Measurements from ENCODE around the gene WDFY3.

Gene WDFY3

GRCh38 chr4:84927428-84927827 is 39.1 kb downstream of the WDFY3 start:
- Histone ChIP-seq H3K79me2 (ENCODE audit: control insufficient read depth, insufficient read depth, low read length, unreplicated experiment) (peaks cover 18% of the 10 kb centered on the region), H3K27ac (ENCODE audit: low read depth, low read length) (no peak overlapping the region), H3K27me3 (ENCODE audit: insufficient read depth, low read length) (no peaks in the 10 kb centered on the region), H3K4me1 (ENCODE audit: control insufficient read depth, insufficient read depth, low read length, unreplicated experiment) (peaks cover under 1% of the 10 kb centered on the region), H2AFZ (ENCODE audit: low read length, unreplicated experiment) (no peak overlapping the region), H3K4me3 (ENCODE audit: low read depth, low read length) (no peak overlapping the region), H3K36me3 (ENCODE audit: insufficient read depth, low read length) (peaks cover 28% of the 10 kb centered on the region)

GRCh38 chr4:84925558-84925957 is 40.9 kb downstream of the WDFY3 start:
- H3K79me2 ChIP-seq (ENCODE audit: control insufficient read depth, insufficient read depth, low read length, unreplicated experiment) = peaks cover 20% of the 10 kb centered on the region
- H3K27me3 ChIP-seq (ENCODE audit: insufficient read depth, low read length) = no peaks in the 10 kb centered on the region
- H3K4me1 ChIP-seq (ENCODE audit: control insufficient read depth, insufficient read depth, low read length, unreplicated experiment) = peaks cover 8% of the 10 kb centered on the region
- H2AFZ ChIP-seq (ENCODE audit: low read length, unreplicated experiment) = no peak overlapping the region
- H3K4me3 ChIP-seq (ENCODE audit: low read depth, low read length) = no peak overlapping the region
- peaks cover 27% of the 10 kb centered on the region for H3K36me3 ChIP-seq (ENCODE audit: insufficient read depth, low read length)
- no peak overlapping the region for H3K27ac ChIP-seq (ENCODE audit: low read depth, low read length)

- peaks cover 24% of the 10 kb centered on the region for H3K36me3 ChIP-seq (ENCODE audit: insufficient read depth, low read length)
- H2AFZ ChIP-seq (ENCODE audit: low read length, unreplicated experiment) = no peak overlapping the region
- peaks cover 29% of the 10 kb centered on the region for H3K79me2 ChIP-seq (ENCODE audit: control insufficient read depth, insufficient read depth, low read length, unreplicated experiment)
- no peak overlapping the region for H3K4me3 ChIP-seq (ENCODE audit: low read depth, low read length)
- peaks cover 18% of the 10 kb centered on the region for H3K4me1 ChIP-seq (ENCODE audit: control insufficient read depth, insufficient read depth, low read length, unreplicated experiment)
- H3K27ac ChIP-seq (ENCODE audit: low read depth, low read length) = no peak overlapping the region
- no peaks in the 10 kb centered on the region for H3K27me3 ChIP-seq (ENCODE audit: insufficient read depth, low read length)
Observed at GRCh38 chr4:84924434-84924833, 42.1 kb downstream of the WDFY3 start.

GRCh38 chr4:84920617-84921016 is 45.9 kb downstream of the WDFY3 start:
- H2AFZ ChIP-seq (ENCODE audit: low read length, unreplicated experiment) = no peak overlapping the region
- H3K27me3 ChIP-seq (ENCODE audit: insufficient read depth, low read length) = no peaks in the 10 kb centered on the region
- peaks cover 53% of the 10 kb centered on the region for H3K79me2 ChIP-seq (ENCODE audit: control insufficient read depth, insufficient read depth, low read length, unreplicated experiment)
- peaks cover 33% of the 10 kb centered on the region for H3K4me1 ChIP-seq (ENCODE audit: control insufficient read depth, insufficient read depth, low read length, unreplicated experiment)
- peak overlapping the region; percentile 86 for H3K27ac ChIP-seq (ENCODE audit: low read depth, low read length)
- H3K4me3 ChIP-seq (ENCODE audit: low read depth, low read length) = peak overlapping the region; percentile 29; the same call in 1 of the 2 replicates
- peaks cover 9% of the 10 kb centered on the region for H3K36me3 ChIP-seq (ENCODE audit: insufficient read depth, low read length)

DNA sequence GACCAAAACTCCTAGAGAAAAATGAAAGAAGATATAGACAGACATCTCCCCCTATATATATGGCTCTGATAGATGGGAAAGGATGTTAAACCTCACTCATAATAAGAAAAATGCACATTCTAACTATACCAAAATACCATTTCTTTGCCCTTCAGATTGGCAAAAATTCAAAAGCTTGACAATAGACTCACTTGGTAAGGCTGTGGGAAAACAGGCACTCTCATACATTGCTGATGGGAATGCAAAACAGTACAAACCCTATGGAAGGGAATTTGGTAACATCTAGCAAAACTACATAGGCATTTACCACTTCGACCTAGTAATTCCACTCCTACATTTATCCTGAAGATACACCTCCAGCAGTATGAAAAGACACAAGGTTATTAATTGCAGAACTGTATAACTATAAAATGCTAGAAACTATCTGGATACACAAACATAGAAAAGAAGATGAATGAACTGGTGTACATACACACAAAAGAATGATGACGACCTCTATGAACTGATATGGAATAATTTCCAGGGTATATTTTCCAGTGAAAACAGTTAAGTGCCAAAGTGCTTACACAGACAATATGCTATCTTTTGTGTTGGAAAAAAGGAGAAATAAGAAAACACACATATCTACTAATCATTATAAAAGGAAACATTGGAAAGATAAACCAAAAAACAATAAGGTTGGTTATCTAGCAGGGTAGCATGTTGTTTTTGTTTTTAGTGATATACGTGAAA is 48.5 kb downstream of the WDFY3 start:
- peaks cover 45% of the 10 kb centered on the region for H3K4me1 ChIP-seq (ENCODE audit: control insufficient read depth, insufficient read depth, low read length, unreplicated experiment)
- H2AFZ ChIP-seq (ENCODE audit: low read length, unreplicated experiment) = no peak overlapping the region
- peaks cover 51% of the 10 kb centered on the region for H3K79me2 ChIP-seq (ENCODE audit: control insufficient read depth, insufficient read depth, low read length, unreplicated experiment)
- peaks cover 12% of the 10 kb centered on the region for H3K36me3 ChIP-seq (ENCODE audit: insufficient read depth, low read length)
- H3K27ac ChIP-seq (ENCODE audit: low read depth, low read length) = no peak overlapping the region
- no peaks in the 10 kb centered on the region for H3K27me3 ChIP-seq (ENCODE audit: insufficient read depth, low read length)
- H3K4me3 ChIP-seq (ENCODE audit: low read depth, low read length) = no peak overlapping the region

DNA sequence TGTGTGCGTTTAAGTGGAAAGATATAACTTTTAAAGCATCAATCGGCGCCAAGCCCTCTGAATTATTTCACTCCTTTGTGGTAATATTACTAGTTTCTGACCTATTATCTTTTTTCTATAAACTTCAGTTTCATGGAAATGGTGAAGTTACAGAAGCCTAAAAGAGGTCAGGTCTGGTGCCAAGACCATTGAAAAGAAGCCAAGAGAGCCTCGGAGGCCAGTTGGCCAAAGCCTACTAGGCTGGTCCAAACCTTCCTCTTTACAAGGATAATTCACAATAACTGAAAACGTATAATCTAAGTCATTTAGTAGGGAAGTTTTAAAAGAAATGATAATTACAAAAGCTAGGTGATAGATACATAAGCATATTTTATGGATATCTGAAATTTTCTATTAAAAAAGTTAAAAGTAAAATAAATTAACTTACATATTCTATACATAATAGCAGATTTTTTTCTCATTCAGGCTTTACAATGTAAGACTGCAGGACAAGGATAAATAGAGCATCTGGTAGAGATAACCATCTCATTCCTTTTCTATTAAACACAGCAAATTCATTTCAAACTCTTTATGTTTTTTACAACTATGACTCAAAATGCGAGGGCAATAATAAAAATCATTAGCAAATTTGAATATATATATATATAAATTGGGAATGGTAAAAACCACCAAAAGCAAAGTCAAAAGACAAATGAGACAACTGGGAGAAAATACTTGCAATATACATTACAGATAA is 49.2 kb downstream of the WDFY3 start:
- no peak overlapping the region for H2AFZ ChIP-seq (ENCODE audit: low read length, unreplicated experiment)
- no peaks in the 10 kb centered on the region for H3K27me3 ChIP-seq (ENCODE audit: insufficient read depth, low read length)
- H3K27ac ChIP-seq (ENCODE audit: low read depth, low read length) = no peak overlapping the region
- H3K4me3 ChIP-seq (ENCODE audit: low read depth, low read length) = no peak overlapping the region
- peaks cover 15% of the 10 kb centered on the region for H3K36me3 ChIP-seq (ENCODE audit: insufficient read depth, low read length)
- H3K79me2 ChIP-seq (ENCODE audit: control insufficient read depth, insufficient read depth, low read length, unreplicated experiment) = peaks cover 58% of the 10 kb centered on the region
- H3K4me1 ChIP-seq (ENCODE audit: control insufficient read depth, insufficient read depth, low read length, unreplicated experiment) = peaks cover 45% of the 10 kb centered on the region

DNA sequence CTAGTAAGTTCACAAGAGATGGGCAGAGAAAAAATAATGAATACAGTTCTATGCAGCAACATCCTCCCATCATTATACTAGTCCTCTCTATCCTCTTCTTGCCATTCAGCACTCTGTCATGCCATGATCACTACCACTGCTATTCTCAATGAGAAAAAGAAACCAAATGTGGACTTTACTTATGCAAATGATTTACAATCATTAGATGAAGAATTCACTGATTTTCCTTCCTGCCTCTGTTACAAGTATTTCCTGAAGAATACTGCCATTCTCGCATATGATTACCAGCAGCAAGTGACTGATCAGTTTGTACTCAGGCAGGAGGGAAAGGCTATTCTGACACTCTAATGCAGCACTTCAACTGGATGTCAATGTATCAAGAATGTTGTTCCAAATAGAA is 50.3 kb downstream of the WDFY3 start:
- Histone ChIP-seq H3K27ac (ENCODE audit: low read depth, low read length) (no peak overlapping the region), H3K36me3 (ENCODE audit: insufficient read depth, low read length) (peaks cover 20% of the 10 kb centered on the region), H3K4me1 (ENCODE audit: control insufficient read depth, insufficient read depth, low read length, unreplicated experiment) (peaks cover 44% of the 10 kb centered on the region), H2AFZ (ENCODE audit: low read length, unreplicated experiment) (no peak overlapping the region), H3K27me3 (ENCODE audit: insufficient read depth, low read length) (no peaks in the 10 kb centered on the region), H3K4me3 (ENCODE audit: low read depth, low read length) (no peak overlapping the region), H3K79me2 (ENCODE audit: control insufficient read depth, insufficient read depth, low read length, unreplicated experiment) (peaks cover 64% of the 10 kb centered on the region)

- peaks cover 58% of the 10 kb centered on the region for H3K79me2 ChIP-seq (ENCODE audit: control insufficient read depth, insufficient read depth, low read length, unreplicated experiment)
Observed at GRCh38 chr4:84915396-84915780, 51.1 kb downstream of the WDFY3 start.

GRCh38 chr4:84914686-84915395 is 51.6 kb downstream of the WDFY3 start:
- Histone ChIP-seq H3K4me1 (ENCODE audit: control insufficient read depth, insufficient read depth, low read length, unreplicated experiment) (peaks cover 30% of the 10 kb centered on the region), H3K4me3 (ENCODE audit: low read depth, low read length) (no peak overlapping the region), H2AFZ (ENCODE audit: low read length, unreplicated experiment) (no peak overlapping the region), H3K79me2 (ENCODE audit: control insufficient read depth, insufficient read depth, low read length, unreplicated experiment) (peaks cover 53% of the 10 kb centered on the region), H3K27ac (ENCODE audit: low read depth, low read length) (no peak overlapping the region), H3K36me3 (ENCODE audit: insufficient read depth, low read length) (peaks cover 22% of the 10 kb centered on the region), H3K27me3 (ENCODE audit: insufficient read depth, low read length) (no peaks in the 10 kb centered on the region)

More at GRCh38 chr4:84915396-84915780, 51.1 kb downstream of the WDFY3 start:
- no peak overlapping the region for H2AFZ ChIP-seq (ENCODE audit: low read length, unreplicated experiment)
- H3K27ac ChIP-seq (ENCODE audit: low read depth, low read length) = 0 out of 2 replicates have a peak overlapping the region, but pooled peaks have one; percentile 2
- peaks cover 35% of the 10 kb centered on the region for H3K4me1 ChIP-seq (ENCODE audit: control insufficient read depth, insufficient read depth, low read length, unreplicated experiment)
- no peaks in the 10 kb centered on the region for H3K27me3 ChIP-seq (ENCODE audit: insufficient read depth, low read length)
- peaks cover 23% of the 10 kb centered on the region for H3K36me3 ChIP-seq (ENCODE audit: insufficient read depth, low read length)
- no peak overlapping the region for H3K4me3 ChIP-seq (ENCODE audit: low read depth, low read length)

DNA sequence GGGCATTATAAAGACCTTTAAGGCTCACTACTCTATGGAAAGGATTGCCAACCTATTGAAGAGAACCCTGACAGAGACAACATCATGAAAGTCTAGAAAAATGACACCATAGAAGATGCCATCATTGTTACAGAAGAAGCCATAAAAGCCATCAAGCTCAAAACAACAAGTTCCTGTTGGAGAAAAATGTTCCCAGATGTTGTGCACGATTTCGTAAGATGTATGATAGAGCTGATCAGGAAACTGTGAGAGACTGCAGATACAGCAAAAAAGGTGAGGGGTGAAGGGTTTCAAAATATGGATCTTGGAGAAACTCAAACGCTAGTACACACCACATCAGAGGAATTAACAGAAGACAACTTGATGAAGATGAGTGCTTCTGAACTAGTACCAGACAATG is 53.3 kb downstream of the WDFY3 start:
- Histone ChIP-seq H2AFZ (ENCODE audit: low read length, unreplicated experiment) (no peak overlapping the region), H3K27me3 (ENCODE audit: insufficient read depth, low read length) (no peaks in the 10 kb centered on the region), H3K4me3 (ENCODE audit: low read depth, low read length) (no peak overlapping the region), H3K79me2 (ENCODE audit: control insufficient read depth, insufficient read depth, low read length, unreplicated experiment) (peaks cover 46% of the 10 kb centered on the region), H3K36me3 (ENCODE audit: insufficient read depth, low read length) (0 out of 2 replicates have a peak, but pooled peaks cover 14% of the 10 kb centered on the region), H3K27ac (ENCODE audit: low read depth, low read length) (no peak overlapping the region), H3K4me1 (ENCODE audit: control insufficient read depth, insufficient read depth, low read length, unreplicated experiment) (peaks cover 24% of the 10 kb centered on the region)

All from ACC112 (cell line).